ENCODE results near the gene GAS6.
"Not testable (repeated sequence)": the region's sequence is repeated elsewhere in the genome, so short reads cannot be mapped to it uniquely, and the experiment has no call there.

Gene GAS6

DNA sequence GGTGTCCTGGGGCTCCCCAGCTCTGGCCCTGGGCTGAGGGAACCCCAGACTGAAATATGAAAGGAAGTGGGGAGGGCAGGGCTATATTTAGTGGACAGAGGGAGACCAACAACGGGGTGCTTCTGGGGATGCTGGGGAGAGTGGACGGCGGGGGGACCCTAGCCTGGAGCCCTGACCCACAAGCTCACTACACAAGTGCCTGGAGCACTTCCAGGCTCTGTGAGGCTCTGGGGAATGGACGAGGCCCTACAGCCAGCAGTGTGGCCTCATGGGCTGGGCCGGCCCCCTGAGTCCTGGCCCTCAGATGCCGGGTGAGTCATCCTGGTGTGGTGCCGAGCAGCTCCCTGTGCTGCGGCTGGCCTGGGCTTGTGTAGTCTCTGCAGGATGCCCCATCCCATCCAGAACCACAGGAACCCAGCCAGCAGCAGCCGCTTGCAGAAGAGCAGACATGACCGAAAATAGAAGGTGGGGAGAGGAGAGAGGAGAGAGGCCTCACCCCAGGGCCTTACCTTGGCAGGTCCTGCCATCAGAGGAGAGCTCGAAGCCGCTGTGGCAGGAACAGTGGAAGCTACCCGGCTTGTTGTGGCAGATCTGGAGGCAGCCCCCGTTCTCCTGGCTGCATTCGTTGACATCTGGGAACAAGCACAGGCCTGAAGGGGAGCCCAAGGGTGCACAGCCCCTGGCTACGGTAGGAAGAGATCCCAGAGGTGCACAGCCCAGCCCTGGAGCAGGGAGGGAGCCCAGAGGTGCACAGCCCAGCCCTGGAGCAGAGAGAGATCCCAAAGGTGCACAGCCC is 26.1 kb downstream of the GAS6 start:
- no peak for DNase-seq (ENCODE audit: low read depth in 2 of 2)

DNA sequence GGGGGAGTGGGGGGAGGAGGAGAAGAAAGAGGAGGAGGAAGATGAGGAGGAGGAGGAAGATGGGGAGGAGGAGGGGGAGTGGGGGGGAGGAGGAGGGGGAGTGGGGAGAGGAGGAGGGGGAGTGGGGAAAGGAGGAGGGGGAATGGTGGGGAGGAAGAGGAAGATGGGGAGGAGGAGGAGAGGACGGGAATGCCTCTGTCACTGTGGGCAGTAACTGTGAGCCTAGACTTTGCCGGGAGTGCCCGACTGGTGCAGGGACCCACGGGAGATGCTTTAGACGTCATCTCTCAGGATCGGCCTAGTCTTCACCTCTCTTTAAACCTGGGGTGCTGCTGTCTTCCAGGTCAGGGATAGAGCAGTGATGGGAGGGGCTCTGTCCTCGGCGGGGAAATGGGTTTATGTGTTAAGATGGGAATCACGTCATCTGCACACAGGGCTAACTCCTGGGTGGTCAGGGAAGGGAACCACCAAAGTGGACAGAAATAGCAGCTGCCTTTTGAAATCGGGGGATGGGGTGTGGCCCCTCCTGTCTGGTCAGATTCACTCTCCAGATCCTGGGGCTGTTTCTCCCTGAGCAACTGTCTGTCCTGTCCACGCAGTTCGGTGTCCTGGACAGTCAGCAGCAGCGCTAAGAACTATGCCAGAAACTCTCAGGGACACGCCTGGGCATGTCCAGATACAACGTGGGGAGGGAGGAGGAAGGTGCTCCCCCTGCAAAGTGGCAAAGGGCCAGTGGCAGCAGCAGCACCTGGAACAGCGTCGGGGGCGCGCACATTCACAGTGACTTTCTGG is 26.9 kb downstream of the GAS6 start:
- no peak for DNase-seq (ENCODE audit: low read depth in 2 of 2)

DNA sequence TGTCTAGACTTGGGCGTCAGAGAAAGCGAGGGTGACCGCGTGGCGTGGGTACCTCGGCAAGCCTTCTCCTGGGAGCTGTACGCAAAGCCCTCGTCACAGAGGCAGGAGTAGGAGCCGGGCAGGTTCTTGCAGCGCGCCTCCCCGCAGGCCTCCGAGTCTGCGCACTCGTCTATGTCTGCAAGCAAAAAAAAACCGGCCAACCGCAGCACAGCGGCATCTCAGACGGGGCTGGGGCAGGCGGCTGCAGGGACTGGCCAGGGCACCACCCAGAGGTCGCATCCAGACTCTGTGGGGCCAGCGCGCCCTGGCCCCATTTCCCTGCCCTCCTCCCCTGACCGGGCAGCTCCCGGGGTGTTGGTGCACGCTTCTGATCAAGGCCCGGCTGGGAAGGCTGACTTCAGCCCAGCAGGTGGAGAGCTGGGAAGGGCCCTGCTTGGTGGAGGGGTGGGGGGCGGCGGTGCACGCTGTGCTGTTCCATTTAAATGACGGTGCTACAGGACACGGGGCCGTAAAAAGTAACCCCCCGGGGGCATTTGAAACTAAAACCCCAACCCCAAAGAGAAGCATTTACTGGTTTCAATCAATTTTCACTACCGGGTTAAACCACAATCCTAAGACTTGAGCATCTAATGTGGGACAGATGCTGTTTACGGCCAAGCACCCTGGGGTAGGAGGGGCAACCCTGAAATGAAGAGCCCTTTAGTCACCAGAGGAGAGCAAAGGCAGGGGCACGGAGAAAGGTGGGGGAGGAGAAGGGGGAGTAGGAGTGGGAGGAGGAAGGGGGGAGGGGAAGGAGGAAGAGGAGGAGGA is 28.2 kb downstream of the GAS6 start:
- DNase-seq (ENCODE audit: low read depth in 2 of 2): no peak

DNA sequence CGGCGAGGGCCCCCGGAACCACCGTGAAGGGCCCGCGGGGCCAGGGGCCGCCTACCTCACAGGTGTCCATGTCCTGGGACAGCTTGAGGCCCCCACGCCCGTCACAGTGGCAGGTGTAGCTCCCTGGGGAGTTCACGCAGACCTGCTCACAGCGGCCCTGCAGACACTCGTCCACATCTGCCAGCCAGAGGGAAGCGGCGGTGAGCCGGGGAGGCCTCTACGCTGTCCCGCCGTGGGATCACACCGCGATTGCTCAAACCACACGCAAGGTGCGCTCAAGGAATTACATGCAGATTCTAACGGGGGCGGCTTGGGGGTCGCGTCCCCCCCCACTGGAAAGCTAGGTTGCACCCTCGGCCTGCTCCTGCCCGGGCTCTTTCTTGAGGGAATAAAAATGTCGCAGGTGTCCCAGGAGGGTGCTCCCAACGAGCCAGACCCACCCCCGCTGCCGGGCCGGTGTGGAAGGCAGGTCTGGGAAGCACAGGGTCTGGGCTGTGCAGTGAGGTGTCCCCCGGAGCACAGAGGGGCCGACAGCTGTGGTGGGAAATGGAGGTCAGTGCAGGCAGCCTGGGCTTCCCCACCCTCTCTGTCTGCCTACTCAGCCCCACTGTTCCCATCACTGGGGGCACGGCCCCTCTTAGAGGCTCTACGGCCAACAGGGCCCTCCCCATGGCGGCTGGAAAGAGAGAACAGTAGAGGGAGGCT is 29.2 kb downstream of the GAS6 start:
- no peak for DNase-seq (ENCODE audit: low read depth in 2 of 2)

DNA sequence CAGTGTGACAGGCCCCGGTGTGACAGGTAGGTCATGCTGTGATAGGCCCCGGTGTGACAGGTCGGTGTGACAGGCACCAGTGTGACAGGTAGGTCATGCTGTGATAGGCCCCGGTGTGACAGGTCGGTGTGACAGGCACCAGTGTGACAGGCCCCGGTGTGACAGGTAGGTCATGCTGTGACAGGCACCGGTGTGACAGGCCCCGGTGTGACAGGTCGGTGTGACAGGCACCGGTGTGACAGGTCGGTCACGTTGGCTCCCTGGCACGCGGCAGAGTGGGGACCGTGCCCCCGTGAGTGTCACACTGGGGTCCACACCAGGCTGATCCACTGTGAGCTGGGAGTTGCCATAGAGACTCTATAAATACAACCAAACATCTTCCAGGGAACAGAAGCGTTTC is 29.9 kb downstream of the GAS6 start:
- DNase-seq (ENCODE audit: low read depth in 2 of 2): not testable (repeated sequence)

DNA sequence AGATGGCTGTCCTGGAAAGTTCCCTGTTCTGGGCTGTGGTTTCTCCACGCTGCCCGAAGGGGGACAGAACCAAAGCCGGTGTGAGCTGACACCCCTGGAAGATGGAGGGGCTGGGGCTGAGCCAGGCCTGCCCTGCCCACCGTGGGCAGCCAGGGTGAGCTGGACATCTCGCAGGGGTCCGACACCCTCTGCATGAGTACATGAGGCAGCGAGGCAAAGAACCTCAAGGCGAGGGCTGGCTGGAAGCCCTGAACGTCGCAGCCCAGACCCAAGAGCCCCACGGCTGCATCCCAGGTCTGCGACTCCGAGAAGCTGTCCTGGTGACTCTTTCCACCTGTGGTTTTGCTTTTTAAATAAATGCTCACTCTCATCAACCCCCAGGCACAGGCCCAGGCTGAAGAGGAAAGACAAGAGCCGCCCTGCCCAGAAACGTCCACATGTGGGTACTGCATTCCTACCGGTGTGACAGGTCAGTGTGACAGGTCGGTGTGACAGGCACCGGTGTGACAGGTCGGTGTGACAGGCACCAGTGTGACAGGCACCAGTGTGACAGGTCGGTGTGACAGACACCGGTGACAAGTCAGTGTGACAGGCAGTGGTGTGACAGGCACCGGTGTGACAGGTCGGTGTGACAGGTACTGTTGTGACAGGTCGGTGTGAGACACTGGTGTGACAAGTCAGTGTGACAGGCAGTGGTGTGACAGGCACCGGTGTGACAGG is 30.6 kb downstream of the GAS6 start:
- DNase-seq (ENCODE audit: low read depth in 2 of 2): no peak

DNA sequence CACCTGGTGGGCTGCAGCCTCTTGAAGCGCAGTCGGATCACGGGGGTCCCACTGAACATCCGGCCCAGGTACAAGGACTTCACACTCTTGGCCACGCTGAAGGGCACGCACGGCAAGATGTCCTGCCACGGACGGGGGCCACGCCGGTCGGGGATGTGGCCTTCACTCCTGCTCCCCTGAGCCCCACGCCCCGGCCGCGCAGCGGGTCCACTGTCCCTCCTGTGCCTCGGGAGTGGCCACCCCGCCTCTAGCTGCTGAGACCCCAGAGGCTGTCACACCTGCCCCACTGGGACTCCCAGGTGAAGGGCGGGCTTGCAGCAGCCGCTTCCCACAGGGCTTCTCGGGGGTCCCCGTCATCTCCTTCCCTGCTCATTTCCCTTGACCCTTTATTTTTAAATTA is 31.2 kb downstream of the GAS6 start:
- DNase-seq (ENCODE audit: low read depth in 2 of 2): no peak

DNA sequence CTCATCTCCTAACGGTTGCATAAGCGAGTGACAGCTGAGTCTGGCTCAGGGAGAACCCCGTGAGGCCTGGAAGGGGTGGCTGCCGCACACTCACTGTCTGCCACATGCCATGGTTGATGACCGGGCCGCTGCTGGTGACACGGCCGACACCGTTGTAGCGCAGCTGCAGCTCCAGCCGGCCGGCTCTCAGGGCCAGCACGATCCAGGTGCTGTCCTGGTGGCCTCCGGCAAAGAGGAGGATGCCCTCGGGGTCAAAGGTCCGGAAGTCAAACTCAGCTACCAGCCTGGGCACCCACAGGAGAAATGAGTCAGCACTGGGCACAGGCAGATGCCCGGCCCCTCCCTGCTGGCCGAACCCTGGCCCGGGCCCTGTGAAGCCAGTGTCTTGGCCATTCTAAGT is 31.7 kb downstream of the GAS6 start:
- no peak for DNase-seq (ENCODE audit: low read depth in 2 of 2)

DNA sequence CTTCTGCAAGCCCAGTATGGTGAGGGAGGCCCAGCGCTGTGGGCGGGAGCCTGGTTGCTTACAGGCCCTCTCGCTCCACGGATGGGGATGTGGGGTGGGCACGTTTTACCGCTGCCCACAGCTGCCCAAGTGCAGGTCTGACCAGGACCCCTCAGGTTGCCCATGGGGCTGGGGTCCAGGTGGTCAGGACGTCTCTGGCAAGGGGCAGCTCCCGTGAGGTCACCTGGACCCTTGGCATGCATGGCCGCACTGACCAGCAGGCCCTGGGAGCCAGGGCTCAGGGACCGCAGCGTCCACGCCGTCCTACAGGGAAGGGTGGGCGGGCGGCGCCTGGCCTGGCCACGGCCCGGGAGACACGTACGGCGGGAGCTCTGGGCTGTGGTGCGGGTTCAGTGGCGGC is 32.8 kb downstream of the GAS6 start:
- no peak for DNase-seq (ENCODE audit: low read depth in 2 of 2)

DNA sequence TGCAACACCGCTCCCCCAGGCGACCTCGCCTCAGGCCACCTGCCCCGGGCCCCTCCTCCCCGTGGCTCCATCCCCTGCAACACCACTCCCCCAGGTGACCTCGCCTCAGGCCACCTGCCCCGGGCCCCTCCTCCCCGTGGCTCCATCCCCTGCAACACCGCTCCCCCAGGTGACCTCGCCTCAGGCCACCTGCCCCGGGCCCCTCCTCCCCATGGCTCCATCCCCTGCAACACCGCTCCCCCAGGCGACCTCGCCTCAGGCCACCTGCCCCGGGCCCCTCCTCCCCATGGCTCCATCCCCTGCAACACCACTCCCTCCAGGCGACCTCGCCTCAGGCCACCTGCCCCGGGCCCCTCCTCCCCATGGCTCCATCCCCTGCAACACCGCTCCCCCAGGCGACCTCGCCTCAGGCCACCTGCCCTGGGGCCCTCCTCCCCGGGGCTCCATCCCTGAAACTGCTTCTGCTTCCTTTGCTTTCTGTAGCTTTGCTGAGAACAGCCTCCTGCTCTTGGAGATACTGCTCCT is 33.4 kb downstream of the GAS6 start:
- not testable (repeated sequence) for DNase-seq (ENCODE audit: low read depth in 2 of 2)

DNA sequence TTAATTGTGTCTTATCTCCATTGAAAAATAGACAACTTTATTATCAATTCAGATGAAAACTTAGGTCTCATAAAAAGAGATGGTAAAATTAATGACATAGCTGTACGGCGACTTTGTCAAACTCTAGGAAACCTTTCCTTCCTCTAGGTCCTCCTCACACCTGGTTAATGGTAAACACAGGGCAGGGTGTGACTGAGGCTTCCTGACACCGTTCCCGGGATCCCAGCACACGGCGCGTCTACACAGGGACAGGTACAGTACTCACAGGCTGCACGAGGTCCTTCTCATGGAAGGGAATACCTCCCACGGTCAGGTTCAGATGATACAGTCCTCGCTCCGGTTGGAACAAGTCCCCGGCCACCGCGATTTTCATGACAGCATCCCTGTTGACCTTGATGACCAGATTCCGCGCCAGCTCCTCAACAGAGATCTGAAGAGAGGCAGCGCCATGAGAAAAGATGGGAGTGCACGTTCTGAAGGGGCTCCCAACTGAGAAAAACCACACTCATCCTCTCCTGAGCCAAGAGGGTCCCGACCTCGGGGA is 35.5 kb downstream of the GAS6 start:
- DNase-seq (ENCODE audit: low read depth in 2 of 2): no peak

DNA sequence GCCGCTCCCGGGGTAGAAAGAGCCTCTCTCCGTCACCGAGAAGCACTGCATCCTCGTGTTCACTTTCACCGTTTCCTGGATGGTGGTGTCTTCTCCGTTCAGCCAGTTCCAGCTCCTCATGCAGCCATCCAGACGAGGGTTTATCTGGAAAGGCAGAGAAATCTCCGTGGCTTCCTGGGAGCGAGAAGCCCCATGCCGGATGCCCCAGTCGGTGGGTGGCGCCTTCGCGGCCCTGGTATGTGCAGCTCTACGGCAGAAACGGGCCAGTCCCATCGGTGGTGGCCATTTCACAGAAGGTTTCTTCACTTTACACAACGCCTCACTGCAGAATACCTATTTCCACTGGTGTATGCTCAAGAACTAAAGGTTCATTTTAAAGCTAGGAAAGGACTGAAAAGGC is 36.9 kb downstream of the GAS6 start:
- DNase-seq (ENCODE audit: low read depth in 2 of 2): no peak

DNA sequence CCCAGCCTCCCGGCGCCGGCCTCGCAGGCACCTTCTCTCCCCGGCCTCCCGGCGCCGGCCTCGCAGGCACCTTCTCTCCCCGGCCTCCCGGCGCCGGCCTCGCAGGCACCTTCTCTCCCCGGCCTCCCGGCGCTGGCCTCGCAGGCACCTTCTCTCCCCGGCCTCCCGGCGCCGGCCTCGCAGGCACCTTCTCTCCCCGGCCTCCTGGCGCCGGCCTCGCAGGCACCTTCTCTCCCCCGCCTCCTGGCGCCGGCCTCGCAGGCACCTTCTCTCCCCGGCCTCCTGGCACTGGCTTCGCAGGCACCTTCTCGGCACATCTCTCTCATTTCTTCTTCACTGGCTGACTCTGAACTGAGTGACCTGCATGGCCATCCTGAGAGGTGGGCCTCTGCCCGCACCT is 37.4 kb downstream of the GAS6 start:
- not testable (repeated sequence) for DNase-seq (ENCODE audit: low read depth in 2 of 2)

DNA sequence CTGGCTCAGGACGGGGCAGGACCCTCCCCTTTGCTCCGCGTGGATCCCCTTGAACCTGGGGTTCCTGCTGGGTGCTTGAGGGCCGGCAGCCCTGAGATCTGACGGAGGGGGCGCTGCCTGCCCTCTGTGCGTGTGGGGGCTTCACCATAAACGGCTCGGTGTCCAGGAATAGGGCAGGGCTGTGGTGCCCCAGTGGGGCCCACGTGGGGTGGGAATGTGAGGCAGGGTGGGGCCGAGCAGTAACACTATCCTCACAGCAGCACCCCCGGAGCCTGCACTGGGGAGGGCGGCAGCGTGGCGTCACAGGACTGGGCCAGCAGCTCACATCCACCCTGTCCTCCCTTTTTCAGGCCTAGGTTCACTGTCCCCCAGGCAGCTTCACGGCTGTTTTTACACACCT is 38.0 kb downstream of the GAS6 start:
- no peak for DNase-seq (ENCODE audit: low read depth in 2 of 2)

DNA sequence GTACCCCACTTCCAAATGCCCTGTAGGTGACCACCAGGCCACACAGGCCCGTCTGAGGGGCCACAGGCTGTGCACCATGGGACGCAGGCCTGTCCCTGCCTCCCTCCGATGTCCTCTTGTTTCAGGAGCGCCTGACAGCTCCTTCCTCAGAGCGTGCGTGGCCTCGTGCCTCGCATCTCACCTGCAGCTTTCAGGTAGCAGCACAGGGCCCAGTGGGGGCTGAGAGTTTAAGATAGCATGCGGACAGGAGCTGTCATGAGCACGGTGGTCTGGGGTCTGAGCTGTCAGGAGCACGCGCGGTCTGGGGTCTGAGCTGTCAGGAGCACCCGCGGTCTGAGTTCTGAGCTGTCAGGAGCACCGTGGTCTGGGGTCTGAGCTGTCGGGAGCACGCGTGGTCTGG is 40.1 kb downstream of the GAS6 start:
- DNase-seq (ENCODE audit: low read depth in 2 of 2): no peak

DNA sequence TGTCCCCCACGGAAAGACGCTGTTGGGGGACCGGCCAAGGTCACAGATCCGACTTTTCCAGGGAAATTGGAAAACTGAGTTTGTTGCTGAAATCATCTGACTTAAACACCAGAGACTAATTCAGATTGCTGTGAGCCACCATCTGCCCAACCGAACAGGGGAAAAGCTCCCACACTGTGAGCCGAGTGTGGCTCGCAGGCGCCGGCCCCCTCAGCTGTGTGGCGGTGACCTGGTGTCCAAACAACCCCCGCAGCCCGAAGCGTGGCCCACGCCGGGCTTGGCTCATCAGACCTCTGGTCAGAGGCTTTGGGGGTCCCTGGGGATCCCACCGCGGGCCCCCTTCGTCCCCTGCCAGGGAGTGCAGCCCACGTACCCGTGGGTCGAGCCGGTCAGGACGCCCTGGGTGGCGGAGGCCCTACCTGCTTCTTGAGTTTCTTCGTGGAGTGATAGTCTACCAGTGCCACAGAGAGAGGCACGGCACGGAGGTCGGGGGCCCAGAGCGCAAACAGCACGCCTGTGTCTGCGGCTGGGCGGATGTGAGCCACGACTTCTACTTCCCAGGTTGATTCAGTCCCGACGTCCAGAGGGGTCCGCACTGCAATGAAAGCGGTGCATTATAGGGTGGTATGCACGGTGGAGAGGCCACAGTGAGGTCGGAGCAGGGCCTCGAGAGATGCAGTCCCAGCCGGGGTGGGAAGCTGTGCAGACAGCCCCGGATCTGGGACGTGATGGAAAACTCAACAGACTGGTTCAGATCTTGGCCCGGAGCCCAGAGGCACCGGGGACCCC is 40.7 kb downstream of the GAS6 start:
- no peak for DNase-seq (ENCODE audit: low read depth in 2 of 2)

DNA sequence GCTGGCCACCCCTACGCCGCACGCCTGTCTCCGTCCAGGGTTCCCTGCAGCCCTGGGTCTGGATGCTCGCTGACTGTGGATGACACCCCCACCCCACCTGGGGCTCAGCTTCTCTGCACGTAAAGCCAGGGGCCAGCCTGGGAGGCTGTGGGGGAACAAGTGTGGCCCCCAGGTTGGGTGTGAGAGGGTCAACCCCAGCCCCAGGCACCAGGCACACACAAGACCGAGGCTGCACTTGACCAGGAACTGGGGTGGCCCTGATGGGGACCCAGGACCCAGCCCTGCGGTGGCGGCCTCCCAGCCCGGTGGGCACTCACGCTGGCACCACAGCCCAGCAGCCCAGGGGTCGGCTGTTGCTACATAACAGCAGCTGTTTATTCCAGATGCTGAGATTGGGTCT is 41.6 kb downstream of the GAS6 start:
- DNase-seq (ENCODE audit: low read depth in 2 of 2): no peak

DNA sequence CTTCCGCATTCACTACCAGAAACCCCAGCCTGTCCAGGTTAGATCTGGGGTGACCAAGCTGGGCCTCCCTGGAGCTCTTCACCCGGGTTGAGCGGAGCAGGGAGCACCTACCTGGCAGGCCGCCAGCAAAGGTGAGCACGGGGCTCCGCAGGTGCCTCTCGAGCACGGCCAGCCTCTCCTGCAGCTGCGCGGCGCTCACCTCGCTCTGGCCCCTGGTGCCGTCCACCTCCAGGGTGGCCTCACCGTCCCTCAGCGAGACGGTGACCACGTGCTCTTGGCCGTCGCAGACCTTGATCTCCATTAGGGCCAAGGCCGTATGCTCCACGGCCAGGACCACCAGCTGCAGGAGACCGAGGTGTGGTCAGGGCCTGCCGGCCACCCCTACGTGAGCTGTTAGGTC is 42.0 kb downstream of the GAS6 start:
- DNase-seq (ENCODE audit: low read depth in 2 of 2): no peak

DNA sequence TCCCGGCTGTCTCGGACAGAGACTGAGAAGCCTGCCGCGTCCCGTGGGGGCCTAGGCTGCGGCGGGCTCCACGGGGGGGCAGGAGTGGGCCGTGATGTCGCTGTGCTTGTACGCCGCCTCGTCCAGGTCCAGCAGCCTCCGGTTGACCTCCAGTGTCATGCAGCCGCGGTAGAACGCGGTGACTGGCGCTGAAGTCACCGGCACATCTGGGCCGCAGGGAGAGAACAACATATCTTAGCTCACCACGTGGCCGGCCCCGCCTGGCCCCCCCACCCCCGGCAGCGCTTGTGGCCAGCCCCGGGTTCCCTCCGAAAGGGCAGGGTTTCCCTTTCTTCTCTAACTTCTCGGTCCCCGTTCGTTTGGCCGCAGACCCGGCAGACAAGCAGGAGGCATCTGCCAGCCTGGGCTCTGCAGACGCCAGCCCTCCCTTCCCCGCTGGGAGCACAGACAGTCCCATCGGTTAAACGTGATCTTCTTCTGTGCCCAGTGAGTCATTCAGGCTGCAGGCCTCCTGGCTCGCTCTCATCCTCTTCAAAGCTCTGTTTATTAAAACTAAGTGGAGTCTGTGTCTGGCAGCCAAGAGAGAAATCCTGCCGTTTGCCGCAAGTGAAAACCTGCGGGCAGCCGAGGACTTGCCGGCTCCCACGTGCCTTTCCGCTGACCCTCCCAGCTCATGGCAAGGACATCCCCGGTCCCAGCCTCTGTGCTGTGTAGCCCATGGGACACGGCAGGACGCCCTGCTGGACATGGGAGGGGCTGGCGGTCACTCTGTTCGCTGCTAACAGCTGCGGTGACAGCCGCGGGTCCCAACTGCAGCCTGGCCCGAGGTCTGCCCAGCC is 42.8 kb downstream of the GAS6 start:
- no peak for DNase-seq (ENCODE audit: low read depth in 2 of 2)
